Aorta (tissue), 5 donors: ENCODE results near the gene MYB. TPM values are rescaled to one million over a fixed set of nuclear protein-coding genes. Genes with fewer than 3 reads are reported as not detected.
"Not testable (repeated sequence)": the region's sequence is repeated elsewhere in the genome, so short reads cannot be mapped to it uniquely, and the experiment has no call there.

Experiments used
- ATAC-seq: fragments of 200-7000 bp; cut with Tn5 transposase; one replicate; pipeline ENCODE4 v1.9.1; 2022; ENCODE audit warnings: moderate library complexity; ENCODE audit not compliant: low FRiP score
- DNase-seq, 2 donors: peaks; one replicate each; pipeline ENCODE4 v3.0.0-alpha.2; 2020
- H3K27ac ChIP-seq, 2 donors: one replicate each; pipeline ENCODE4 v1.5.1; 2013; ENCODE audit warnings: low read length in 2 of 2, mild to moderate bottlenecking in 2 of 2, moderate library complexity in 2 of 2, control low read depth in 1 of 2, inconsistent platforms in 1 of 2, low read depth in 1 of 2
- H3K27me3 ChIP-seq, 2 donors: one replicate each; pipeline ENCODE4 v1.6.1; 2013; ENCODE audit warnings: control low read depth in 1 of 2, low read length in 1 of 2, mild to moderate bottlenecking in 1 of 2, moderate library complexity in 1 of 2; ENCODE audit not compliant: insufficient read depth in 2 of 2, control insufficient read depth in 1 of 2
- H3K36me3 ChIP-seq, 2 donors: one replicate each; pipeline ENCODE4 v1.6.1; 2013; ENCODE audit warnings: control low read depth in 1 of 2, low read length in 1 of 2, mild to moderate bottlenecking in 1 of 2; ENCODE audit not compliant: insufficient read depth in 2 of 2, control insufficient read depth in 1 of 2
- H3K4me1 ChIP-seq, 2 donors: one replicate each; pipeline ENCODE4 v1.6.1; 2013; ENCODE audit warnings: low read length in 2 of 2, control low read depth in 1 of 2, mild to moderate bottlenecking in 1 of 2, moderate library complexity in 1 of 2; ENCODE audit not compliant: insufficient read depth in 2 of 2, control insufficient read depth in 1 of 2
- H3K4me3 ChIP-seq, 2 donors: one replicate each; pipeline ENCODE4 v1.5.1; 2013; ENCODE audit warnings: low read length in 2 of 2, control low read depth in 1 of 2, mild to moderate bottlenecking in 1 of 2
- H3K9me3 ChIP-seq: one replicate; pipeline ENCODE4 v1.6.1; 2013; ENCODE audit warnings: mild to moderate bottlenecking, low read length; ENCODE audit not compliant: control insufficient read depth
- WGBS, 2 donors: extraction: QIAGEN DNeasy Blood & Tissue Kit; methylation state at CpG; one replicate each; pipeline ENCODE4 v1.1.7; 2013; 5-methylcytosine and 5-hydroxymethylcytosine counted together
- intact Hi-C, 2 donors: fragments of 100-400 bp; cut with DNase I; formaldehyde crosslinking; loops; one replicate each; pipeline versions ENCODE4 v1.14.2 to v1.15.0; 2022
- polyA plus RNA-seq, 2 donors: library from polyadenylated mRNA; stranded (reverse); fragments of 200-250 nt; gene quantifications; one replicate each; pipeline ENCODE4 v1.2.3, GENCODE V29; 2013
- total RNA-seq, 2 donors: library from RNA; stranded (reverse); fragmentation: NEBNext Ultra II Directional; extraction: Animal tissue kit (Norgen Biotek cat#: 25700); gene quantifications; one replicate each; pipeline ENCODE4 v1.2.1, GENCODE V29; 2021
- donor health status: healthy with polysubstance abuse.
- donor health status: Bipolar disorder and iron deficiency.
- donor health status: DM: no; HTN: no; CAD: no.
- donor health status: DM: no; HTN: no; CAD: no.
- donor health status: DM: yes; HTN: yes; CAD: no.

The MYB gene
- total and polyA plus RNA-seq, 4 donors = 0.87 to 2.8 TPM; not detected in 2

- H3K36me3 ChIP-seq = no peaks in the 10 kb centered on the region
- WGBS, 2 donors = 88 to 89% methylated on average over 7 of the region's 7 CpGs
- no peaks in the 10 kb centered on the region for H3K9me3 ChIP-seq
- H3K4me3 ChIP-seq = no peak overlapping the region
- intact Hi-C loops = no loop called here
- H3K4me1 ChIP-seq = no peaks in the 10 kb centered on the region
- H3K27ac ChIP-seq = no peak overlapping the region
- DNase-seq (no peak), ATAC-seq (no peak)
- H3K27me3 ChIP-seq = no peaks in the 10 kb centered on the region
Observed at GRCh38 chr6:135146162-135146934, 34.8 kb upstream of the MYB start.

- WGBS, 2 donors = 69 to 72% methylated on average over 5 of the region's 5 CpGs
- DNase-seq = no peak
- Histone ChIP-seq H3K36me3 (no peaks in the 10 kb centered on the region), H3K4me1 (no peaks in the 10 kb centered on the region), H3K4me3 (no peak overlapping the region), H3K27ac (no peak overlapping the region), H3K9me3 (no peaks in the 10 kb centered on the region), H3K27me3 (no peaks in the 10 kb centered on the region)
- intact Hi-C loops = no loop called here
- no peak for ATAC-seq
Observed at GRCh38 chr6:135147637-135148592, 33.2 kb upstream of the MYB start.

GRCh38 chr6:135148889-135149288 is 32.2 kb upstream of the MYB start:
- intact Hi-C loops = no loop called here
- Histone ChIP-seq H3K9me3 (no peaks in the 10 kb centered on the region), H3K27ac (no peak overlapping the region), H3K36me3 (no peaks in the 10 kb centered on the region), H3K27me3 (no peaks in the 10 kb centered on the region), H3K4me3 (no peak overlapping the region), H3K4me1 (no peaks in the 10 kb centered on the region)
- no peak for DNase-seq
- 64 to 69% methylated on average over 3 of the region's 3 CpGs for WGBS, 2 donors
- no peak for ATAC-seq

- Histone ChIP-seq H3K4me3 (no peak overlapping the region), H3K27me3 (no peaks in the 10 kb centered on the region), H3K4me1 (no peaks in the 10 kb centered on the region), H3K27ac (no peak overlapping the region), H3K9me3 (no peaks in the 10 kb centered on the region), H3K36me3 (no peaks in the 10 kb centered on the region)
- intact Hi-C loops = no loop called here
- WGBS, 2 donors = 62 to 70% methylated on average over 6 of the region's 6 CpGs
- ATAC-seq (no peak), DNase-seq (no peak)
Observed at GRCh38 chr6:135149376-135149775, 31.7 kb upstream of the MYB start.

- H3K36me3 ChIP-seq = not testable (repeated sequence)
Observed at GRCh38 chr6:135150481-135150880, 30.6 kb upstream of the MYB start.

GRCh38 chr6:135154125-135154524 is 27.0 kb upstream of the MYB start:
- WGBS, 2 donors = 72 to 88% methylated on average over 1 to 2 of the region's 2 CpGs
- H3K4me3 ChIP-seq, H3K4me1 ChIP-seq, DNase-seq, H3K36me3 ChIP-seq, intact Hi-C loops, ATAC-seq, H3K27me3 ChIP-seq, H3K27ac ChIP-seq, H3K9me3 ChIP-seq: not testable (repeated sequence)

More at GRCh38 chr6:135150481-135150880, 30.6 kb upstream of the MYB start:
- H3K27me3 ChIP-seq, H3K4me3 ChIP-seq, ATAC-seq, H3K27ac ChIP-seq, H3K4me1 ChIP-seq, intact Hi-C loops, DNase-seq, H3K9me3 ChIP-seq: not testable (repeated sequence)
- 91 to 94% methylated on average over 2 of the region's 2 CpGs for WGBS, 2 donors

- no peak overlapping the region for H3K27ac ChIP-seq
- peaks cover 0 to 1% of the 10 kb centered on the region in 2 donors for H3K4me1 ChIP-seq
- DNase-seq (no peak), ATAC-seq (no peak)
- H3K4me3 ChIP-seq = no peak overlapping the region
- H3K9me3 ChIP-seq = no peaks in the 10 kb centered on the region
- H3K27me3 ChIP-seq = peaks cover 0 to 3% of the 10 kb centered on the region in 2 donors
- no peaks in the 10 kb centered on the region for H3K36me3 ChIP-seq
- intact Hi-C loops = no loop called here
- WGBS, 2 donors = 72 to 76% methylated on average over 4 of the region's 4 CpGs
Observed at GRCh38 chr6:135158397-135158796, 22.7 kb upstream of the MYB start.

- peaks cover 0 to 1% of the 10 kb centered on the region in 2 donors for H3K4me1 ChIP-seq
- intact Hi-C loops = no loop called here
- H3K27me3 ChIP-seq = peaks cover 0 to 3% of the 10 kb centered on the region in 2 donors
- 68 to 73% methylated on average over 3 of the region's 3 CpGs for WGBS, 2 donors
- H3K36me3 ChIP-seq = no peaks in the 10 kb centered on the region
- DNase-seq (no peak), ATAC-seq (no peak)
- no peaks in the 10 kb centered on the region for H3K9me3 ChIP-seq
- H3K27ac ChIP-seq = no peak overlapping the region
- no peak overlapping the region for H3K4me3 ChIP-seq
Observed at GRCh38 chr6:135159531-135159930, 21.6 kb upstream of the MYB start.
